OCI-LY1 (cell line): ENCODE data around the gene PAPPA.

ENCODE experiments used
- H2AFZ ChIP-seq: fragments of 200-600 bp; sonication (generic), shearing (Covaris generic); 2 replicates; pipeline ENCODE4 v1.6.0; 2014; ENCODE audit warnings: antibody characterized with exemption, mild to moderate bottlenecking, low read length
- H3F3A ChIP-seq: fragments of 200-600 bp; sonication (generic), shearing (Covaris generic); 2 replicates; pipeline ENCODE4 v1.6.0; 2014; ENCODE audit warnings: mild to moderate bottlenecking, antibody characterized with exemption, low read length, moderate library complexity; ENCODE audit not compliant: insufficient read depth
- H3K27ac ChIP-seq: fragments of 200-600 bp; sonication (generic); 2 replicates; pipeline ENCODE4 v1.5.1; 2014; ENCODE audit warnings: low read length, mixed run types, mild to moderate bottlenecking, low read depth; ENCODE audit not compliant: poor library complexity, severe bottlenecking
- H3K27me3 ChIP-seq: fragments of 200-600 bp; sonication (generic); 2 replicates; pipeline ENCODE4 v1.6.0; 2014; ENCODE audit warnings: antibody characterized with exemption, mild to moderate bottlenecking, low read length, moderate library complexity; ENCODE audit not compliant: insufficient read depth
- H3K36me3 ChIP-seq: fragments of 200-600 bp; sonication (generic); 2 replicates; pipeline ENCODE4 v1.6.1; 2014; ENCODE audit warnings: mild to moderate bottlenecking, antibody characterized with exemption, low read length, moderate library complexity, mixed read lengths; ENCODE audit not compliant: insufficient read depth
- H3K4me1 ChIP-seq: fragments of 200-600 bp; sonication (generic); 2 replicates; pipeline ENCODE4 v1.5.1; 2014; ENCODE audit warnings: mild to moderate bottlenecking, low read length, moderate library complexity; ENCODE audit not compliant: insufficient read depth, severe bottlenecking
- H3K4me2 ChIP-seq: fragments of 200-600 bp; sonication (generic), shearing (Covaris generic); 2 replicates; pipeline ENCODE4 v1.6.1; 2014; ENCODE audit warnings: low read length
- H3K4me3 ChIP-seq: fragments of 200-600 bp; sonication (generic); 2 replicates; pipeline ENCODE4 v1.5.1; 2014; ENCODE audit warnings: low read length, low read depth, mild to moderate bottlenecking, mixed read lengths; ENCODE audit not compliant: poor library complexity, severe bottlenecking
- H3K79me2 ChIP-seq: fragments of 200-600 bp; shearing (Covaris generic); 2 replicates; pipeline ENCODE4 v1.6.1; 2016; ENCODE audit warnings: mixed run types, low read length, mixed read lengths; ENCODE audit not compliant: insufficient read depth
- H3K9ac ChIP-seq: fragments of 200-600 bp; sonication (generic), shearing (Covaris generic); 2 replicates; pipeline ENCODE4 v1.6.1; 2014; ENCODE audit warnings: mild to moderate bottlenecking, low read length, mixed read lengths
- H3K9me2 ChIP-seq: fragments of 200-600 bp; sonication (generic), shearing (Covaris generic); 2 replicates; pipeline ENCODE4 v1.6.1; 2014; ENCODE audit warnings: low read depth, mild to moderate bottlenecking, low read length, mixed read lengths
- H3K9me3 ChIP-seq: fragments of 200-600 bp; shearing (Covaris generic); 2 replicates; pipeline ENCODE4 v1.6.1; 2014; ENCODE audit warnings: low read length, mixed read lengths
- H4K20me1 ChIP-seq: fragments of 200-600 bp; sonication (generic), shearing (Covaris generic); 2 replicates; pipeline ENCODE4 v1.6.0; 2016; ENCODE audit warnings: mild to moderate bottlenecking, low read length; ENCODE audit not compliant: insufficient read depth
- CTCF ChIP-seq: fragments of 200-600 bp; sonication (generic), shearing (Covaris generic); IDR thresholded peaks from 2 replicates; pipeline ENCODE4 v1.5.1; 2017; ENCODE audit warnings: mild to moderate bottlenecking, antibody characterized with exemption, low read length, moderate library complexity, mixed read lengths
- EZH2 ChIP-seq: fragments of 200-600 bp; sonication (generic), shearing (Covaris generic); IDR thresholded peaks from 2 replicates; pipeline ENCODE4 v1.8.0; 2017; ENCODE audit warnings: borderline replicate concordance, mixed run types, mild to moderate bottlenecking, antibody characterized with exemption, low read length, moderate library complexity, mixed read lengths

PAPPA gene

GRCh38 chr9:116152941-116153764 is 438 bp upstream of the PAPPA start:
- H3K4me1 ChIP-seq, result no peaks in the 10 kb centered on the region
- H3K36me3 ChIP-seq, result no peaks in the 10 kb centered on the region
- no peak for TF ChIP-seq EZH2
- TF ChIP-seq CTCF, result no peak
- H3K79me2 ChIP-seq, result no peaks in the 10 kb centered on the region
- no peaks in the 10 kb centered on the region for H3K9me2 ChIP-seq
- no peaks in the 10 kb centered on the region; the same call in 1 of the 2 replicates for H3F3A ChIP-seq
- no peak overlapping the region for H3K9ac ChIP-seq
- H3K27me3 ChIP-seq, result no peaks in the 10 kb centered on the region
- no peaks in the 10 kb centered on the region for H3K9me3 ChIP-seq
- H3K27ac ChIP-seq, result no peak overlapping the region
- H4K20me1 ChIP-seq, result no peaks in the 10 kb centered on the region
- no peak overlapping the region for H2AFZ ChIP-seq
- no peak overlapping the region for H3K4me2 ChIP-seq
- no peak overlapping the region for H3K4me3 ChIP-seq

DNA sequence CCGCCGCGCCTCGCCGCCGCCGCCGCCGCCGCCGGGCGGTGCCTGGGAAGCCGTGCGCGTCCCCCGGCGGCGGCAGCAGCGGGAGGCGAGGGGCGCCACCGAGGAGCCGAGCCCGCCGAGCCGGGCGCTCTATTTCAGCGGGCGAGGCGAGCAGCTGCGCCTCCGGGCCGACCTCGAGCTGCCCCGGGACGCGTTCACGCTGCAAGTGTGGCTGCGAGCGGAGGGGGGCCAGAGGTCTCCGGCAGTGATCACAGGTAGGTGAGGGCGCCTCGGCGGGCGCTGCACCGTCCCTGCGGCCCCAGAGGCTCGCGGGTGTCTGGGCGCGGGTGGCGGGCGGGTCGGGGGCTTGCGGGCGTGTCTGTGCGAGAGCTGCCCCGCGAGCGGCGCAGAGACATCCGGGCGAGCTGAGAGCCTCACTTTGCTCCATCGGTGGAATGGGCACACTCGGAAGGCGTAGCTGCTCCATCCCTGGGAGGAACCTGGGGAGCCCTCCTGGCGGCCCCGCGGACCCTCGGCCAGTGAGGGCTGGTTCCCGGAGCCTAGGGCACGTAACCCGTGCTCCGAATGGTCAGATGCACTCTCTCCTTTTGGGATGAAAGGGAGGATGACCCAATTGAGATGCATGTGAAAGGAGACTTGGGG is 864 bp downstream of the PAPPA start:
- no peak overlapping the region for H2AFZ ChIP-seq
- no peak overlapping the region for H3K4me3 ChIP-seq
- no peaks in the 10 kb centered on the region for H3K79me2 ChIP-seq
- H3K4me2 ChIP-seq, result no peak overlapping the region
- no peak overlapping the region for H3K27ac ChIP-seq
- no peaks in the 10 kb centered on the region for H3K9me3 ChIP-seq
- H3K27me3 ChIP-seq, result no peaks in the 10 kb centered on the region
- no peak overlapping the region for H3K9ac ChIP-seq
- no peak for TF ChIP-seq EZH2
- TF ChIP-seq CTCF, result no peak
- H3F3A ChIP-seq, result no peaks in the 10 kb centered on the region; the same call in 1 of the 2 replicates
- H3K4me1 ChIP-seq, result no peaks in the 10 kb centered on the region
- no peaks in the 10 kb centered on the region for H3K9me2 ChIP-seq
- H4K20me1 ChIP-seq, result no peaks in the 10 kb centered on the region
- no peaks in the 10 kb centered on the region for H3K36me3 ChIP-seq

- H4K20me1 ChIP-seq, result no peaks in the 10 kb centered on the region
- H3K27ac ChIP-seq, result no peak overlapping the region
- H3K9me2 ChIP-seq, result no peaks in the 10 kb centered on the region
- no peak overlapping the region for H3K4me2 ChIP-seq
- no peak overlapping the region for H3K9ac ChIP-seq
- H3K9me3 ChIP-seq, result no peaks in the 10 kb centered on the region
- TF ChIP-seq CTCF (no peak), EZH2 (no peak)
- H3F3A ChIP-seq, result no peaks in the 10 kb centered on the region; the same call in 1 of the 2 replicates
- no peaks in the 10 kb centered on the region for H3K36me3 ChIP-seq
- H3K27me3 ChIP-seq, result no peaks in the 10 kb centered on the region
- no peaks in the 10 kb centered on the region for H3K4me1 ChIP-seq
- H2AFZ ChIP-seq, result no peak overlapping the region
- no peaks in the 10 kb centered on the region for H3K79me2 ChIP-seq
- H3K4me3 ChIP-seq, result no peak overlapping the region
Observed at GRCh38 chr9:116154976-116155697, 1.5 kb downstream of the PAPPA start.
